ENCODE data around the gene GDF9. TPM values are rescaled to one million over a fixed set of nuclear protein-coding genes. Genes with fewer than 3 reads are reported as not detected.

The GDF9 gene
- total RNA-seq, 1 experiment from 2014 or later: 0.94 TPM

DNA sequence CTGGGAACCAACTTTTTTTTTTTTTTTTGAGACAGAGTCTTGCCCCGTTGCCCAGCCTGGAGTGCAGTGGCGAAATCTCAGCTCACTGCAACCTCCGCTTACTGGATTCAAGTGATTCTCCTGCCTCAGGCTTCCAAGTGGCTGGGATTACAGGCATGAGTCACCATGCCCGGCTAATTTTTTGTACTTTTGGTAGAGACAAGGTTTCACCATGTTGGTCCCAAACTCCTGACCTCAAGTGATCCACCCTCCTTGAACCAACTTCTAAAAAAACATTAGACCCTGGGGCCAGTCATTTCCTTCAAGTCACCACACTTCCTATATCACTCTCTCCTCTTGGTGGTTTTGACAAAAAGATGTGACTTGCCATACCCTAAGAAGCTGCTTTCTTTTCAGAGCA lies 25.0 kb downstream of the GDF9 start:
- H3K27ac Mint-ChIP-seq (ENCODE audit: unreplicated experiment): no peak overlapping the region
- TF ChIP-seq, protein P1, sequence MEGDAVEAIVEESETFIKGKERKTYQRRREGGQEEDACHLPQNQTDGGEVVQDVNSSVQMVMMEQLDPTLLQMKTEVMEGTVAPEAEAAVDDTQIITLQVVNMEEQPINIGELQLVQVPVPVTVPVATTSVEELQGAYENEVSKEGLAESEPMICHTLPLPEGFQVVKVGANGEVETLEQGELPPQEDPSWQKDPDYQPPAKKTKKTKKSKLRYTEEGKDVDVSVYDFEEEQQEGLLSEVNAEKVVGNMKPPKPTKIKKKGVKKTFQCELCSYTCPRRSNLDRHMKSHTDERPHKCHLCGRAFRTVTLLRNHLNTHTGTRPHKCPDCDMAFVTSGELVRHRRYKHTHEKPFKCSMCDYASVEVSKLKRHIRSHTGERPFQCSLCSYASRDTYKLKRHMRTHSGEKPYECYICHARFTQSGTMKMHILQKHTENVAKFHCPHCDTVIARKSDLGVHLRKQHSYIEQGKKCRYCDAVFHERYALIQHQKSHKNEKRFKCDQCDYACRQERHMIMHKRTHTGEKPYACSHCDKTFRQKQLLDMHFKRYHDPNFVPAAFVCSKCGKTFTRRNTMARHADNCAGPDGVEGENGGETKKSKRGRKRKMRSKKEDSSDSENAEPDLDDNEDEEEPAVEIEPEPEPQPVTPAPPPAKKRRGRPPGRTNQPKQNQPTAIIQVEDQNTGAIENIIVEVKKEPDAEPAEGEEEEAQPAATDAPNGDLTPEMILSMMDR (IDR thresholded peaks at IDR 0.05; ENCODE audit: unreplicated experiment): no peak
- no peaks in the 10 kb centered on the region for H3K36me3 Mint-ChIP-seq (ENCODE audit: insufficient read depth, unreplicated experiment)
- intact Hi-C loops (cut with micrococcal nuclease; ENCODE audit: unreplicated experiment): no loop called here
- H3K27me3 Mint-ChIP-seq (ENCODE audit: unreplicated experiment): no peaks in the 10 kb centered on the region
- CTCF ChIA-PET: interaction anchor here (0.6 kb wide), 1 partner anchor 119 kb away, joined by 3 read pairs; no protein-coding TSS in a partner anchor
- H3K4me1 Mint-ChIP-seq (ENCODE audit: low read depth, unreplicated experiment): peaks cover 29% of the 10 kb centered on the region
- BruUV-seq (replicated peaks): no TSS peak
- no peaks in the 10 kb centered on the region for H3K9me3 Mint-ChIP-seq (ENCODE audit: low read depth, unreplicated experiment)
- no peak for DNase-seq
- H3K4me3 Mint-ChIP-seq (ENCODE audit: low read depth, unreplicated experiment): no peak overlapping the region

DNA sequence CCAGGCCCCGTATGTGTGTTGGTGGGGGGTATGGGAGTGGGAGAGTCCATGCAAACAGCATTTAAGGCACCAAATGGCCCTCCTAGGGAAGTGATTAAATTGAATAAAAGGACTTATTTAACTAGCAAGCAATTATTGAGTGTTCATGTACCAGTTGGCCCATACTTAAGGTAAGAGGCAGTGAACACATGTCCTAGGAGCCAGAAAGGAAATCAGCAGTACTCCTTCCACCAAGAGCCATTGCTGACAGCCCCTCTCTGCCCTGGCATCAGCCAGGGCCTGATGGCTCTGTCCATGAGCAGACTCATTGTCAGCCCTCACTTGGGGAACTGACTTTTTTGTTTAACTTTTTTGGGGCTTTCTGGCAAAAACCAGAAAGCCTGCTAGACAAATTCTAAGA lies 25.4 kb downstream of the GDF9 start:
- H3K4me3 Mint-ChIP-seq (ENCODE audit: low read depth, unreplicated experiment): no peak overlapping the region
- no peak overlapping the region for H3K27ac Mint-ChIP-seq (ENCODE audit: unreplicated experiment)
- intact Hi-C loops (cut with micrococcal nuclease; ENCODE audit: unreplicated experiment): no loop called here
- no TSS peak for BruUV-seq (replicated peaks)
- H3K9me3 Mint-ChIP-seq (ENCODE audit: low read depth, unreplicated experiment): no peaks in the 10 kb centered on the region
- H3K36me3 Mint-ChIP-seq (ENCODE audit: insufficient read depth, unreplicated experiment): no peaks in the 10 kb centered on the region
- CTCF ChIA-PET: interaction anchor here (0.6 kb wide), 1 partner anchor 119 kb away, joined by 3 read pairs; no protein-coding TSS in a partner anchor
- DNase-seq: no peak
- no peaks in the 10 kb centered on the region for H3K27me3 Mint-ChIP-seq (ENCODE audit: unreplicated experiment)
- H3K4me1 Mint-ChIP-seq (ENCODE audit: low read depth, unreplicated experiment): peaks cover 29% of the 10 kb centered on the region
- TF ChIP-seq, protein P1 (IDR thresholded peaks at IDR 0.05; ENCODE audit: unreplicated experiment): no peak

DNA sequence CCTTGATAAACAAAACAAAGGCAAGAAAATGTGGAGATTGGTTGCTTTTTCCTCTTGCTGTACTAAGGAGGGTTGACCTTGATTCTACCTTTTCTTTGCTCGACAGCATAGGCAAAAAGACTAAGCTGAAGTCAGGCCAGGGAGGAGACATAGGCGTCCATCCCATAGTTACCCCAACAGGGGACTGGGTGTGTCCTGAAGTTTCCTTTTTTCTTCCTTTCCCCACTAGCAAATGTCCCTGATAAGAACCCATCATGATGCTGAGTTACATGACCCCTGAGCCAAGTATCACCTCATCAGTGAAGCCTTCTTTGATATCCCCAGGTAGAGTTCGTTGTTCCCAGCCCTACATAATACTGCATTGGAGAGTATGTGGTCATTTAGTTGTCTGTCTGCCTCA lies 26.0 kb downstream of the GDF9 start:
- no peaks in the 10 kb centered on the region for H3K27me3 Mint-ChIP-seq (ENCODE audit: unreplicated experiment)
- intact Hi-C loops (cut with micrococcal nuclease; ENCODE audit: unreplicated experiment): no loop called here
- H3K4me3 Mint-ChIP-seq (ENCODE audit: low read depth, unreplicated experiment): no peak overlapping the region
- H3K9me3 Mint-ChIP-seq (ENCODE audit: low read depth, unreplicated experiment): no peaks in the 10 kb centered on the region
- no peak overlapping the region for H3K27ac Mint-ChIP-seq (ENCODE audit: unreplicated experiment)
- TF ChIP-seq, protein P1 (IDR thresholded peaks at IDR 0.05; ENCODE audit: unreplicated experiment): no peak
- peaks cover 29% of the 10 kb centered on the region for H3K4me1 Mint-ChIP-seq (ENCODE audit: low read depth, unreplicated experiment)
- no TSS peak for BruUV-seq (replicated peaks)
- DNase-seq: no peak
- CTCF ChIA-PET: interaction anchor here (1.1 kb wide), 1 partner anchor 13 kb away, joined by 3 read pairs; no protein-coding TSS in a partner anchor
- no peaks in the 10 kb centered on the region for H3K36me3 Mint-ChIP-seq (ENCODE audit: insufficient read depth, unreplicated experiment)

DNA sequence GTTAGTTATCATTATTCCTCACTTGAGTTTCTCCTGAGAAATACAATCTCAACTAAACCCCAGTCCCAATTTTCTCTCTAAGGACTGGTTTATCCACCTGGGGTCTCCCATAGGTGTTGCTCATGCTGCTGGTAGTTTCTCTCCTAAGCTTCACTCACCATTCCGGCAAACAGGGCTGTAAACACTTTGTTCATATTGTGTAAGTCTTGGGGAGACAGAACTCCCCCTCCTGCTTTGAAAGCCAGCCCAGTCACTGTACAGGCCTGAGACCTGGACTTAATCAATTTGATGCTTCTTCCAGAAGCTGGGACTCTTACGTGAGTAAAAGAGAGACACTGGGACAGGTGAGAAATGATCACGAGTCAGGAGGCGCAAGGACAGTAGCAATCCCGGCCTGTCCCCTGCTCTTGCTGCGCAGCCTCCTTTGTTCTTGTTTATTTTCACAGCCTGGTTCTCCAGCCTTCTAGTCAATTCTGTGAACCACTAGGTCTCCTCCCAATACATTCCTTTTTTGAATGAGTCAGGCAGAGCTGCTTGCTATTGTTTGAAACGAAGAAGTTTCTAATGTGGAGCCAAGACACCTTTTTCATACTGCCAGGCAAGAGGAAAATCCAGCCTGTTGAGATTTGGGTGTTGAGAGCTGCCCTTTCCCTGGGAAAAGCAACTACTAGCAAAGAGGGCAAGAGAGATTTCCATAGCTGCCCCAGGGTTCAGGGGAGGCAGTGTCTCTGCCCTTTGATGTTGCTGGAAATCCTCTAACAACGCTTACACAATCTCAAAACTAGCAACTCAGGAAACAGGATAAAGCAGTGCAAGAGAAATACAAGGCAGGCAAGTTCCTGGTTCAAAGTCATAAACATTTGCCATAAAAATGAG lies 26.6 kb downstream of the GDF9 start:
- CTCF ChIA-PET: interaction anchor here (0.6 to 1.1 kb wide), 2 partner anchors 14 to 204 kb away, joined by 3 to 4 read pairs; no protein-coding TSS in a partner anchor
- intact Hi-C loops (cut with micrococcal nuclease; ENCODE audit: unreplicated experiment): no loop called here
- TF ChIP-seq, protein P1 (IDR thresholded peaks at IDR 0.05; ENCODE audit: unreplicated experiment): no peak
- no peak overlapping the region for H3K27ac Mint-ChIP-seq (ENCODE audit: unreplicated experiment)
- no peaks in the 10 kb centered on the region for H3K36me3 Mint-ChIP-seq (ENCODE audit: insufficient read depth, unreplicated experiment)
- no peaks in the 10 kb centered on the region for H3K9me3 Mint-ChIP-seq (ENCODE audit: low read depth, unreplicated experiment)
- H3K4me1 Mint-ChIP-seq (ENCODE audit: low read depth, unreplicated experiment): peaks cover 29% of the 10 kb centered on the region
- no TSS peak for BruUV-seq (replicated peaks)
- no peak overlapping the region for H3K4me3 Mint-ChIP-seq (ENCODE audit: low read depth, unreplicated experiment)
- DNase-seq: no peak
- H3K27me3 Mint-ChIP-seq (ENCODE audit: unreplicated experiment): no peaks in the 10 kb centered on the region

Data from Calu3 (cell line).